Left lung (tissue), 10 donors: ENCODE data around the gene SPR. TPM values are rescaled to one million over a fixed set of nuclear protein-coding genes. Genes with fewer than 3 reads are reported as not detected.

ENCODE experiments used
- ATAC-seq: fragments of 200-7000 bp; cut with Tn5 transposase; one replicate; pipeline ENCODE4 v1.9.1; 2020; ENCODE audit warnings: moderate library complexity
- DNase-seq, 4 donors: peaks; one replicate each; pipeline ENCODE4 v3.0.0-alpha.2; 2013 to 2020
- H3K27ac ChIP-seq, 2 donors: fragments of 200-600 bp; sonication (generic) in 1 of 2; one replicate each; pipeline versions ENCODE4 v1.5.0 to v1.8.0; 2020 to 2021
- H3K27me3 ChIP-seq, 2 donors: fragments of 200-600 bp; sonication (generic) in 1 of 2; one replicate each; pipeline versions ENCODE4 v1.5.0 to v1.8.0; 2020 to 2021
- H3K36me3 ChIP-seq, 2 donors: fragments of 200-600 bp; sonication (generic) in 1 of 2; one replicate each; pipeline versions ENCODE4 v1.5.0 to v1.8.0; 2020 to 2021
- H3K4me1 ChIP-seq, 2 donors: fragments of 200-600 bp; one replicate each; pipeline ENCODE4 v1.8.0; 2021
- H3K4me3 ChIP-seq, 2 donors: fragments of 200-600 bp; sonication (generic) in 1 of 2; one replicate each; pipeline versions ENCODE4 v1.5.0 to v1.8.0; 2020 to 2021; ENCODE audit warnings: mild to moderate bottlenecking in 1 of 2
- H3K9me3 ChIP-seq, 2 donors: fragments of 200-600 bp; sonication (generic) in 1 of 2; one replicate each; pipeline versions ENCODE4 v1.5.0 to v1.8.0; 2020 to 2021
- CTCF ChIP-seq, 2 donors: fragments of 200-600 bp; sonication (generic) in 1 of 2; IDR thresholded peaks; one replicate each; pipeline versions ENCODE4 v1.5.0 to v1.8.0; 2021; ENCODE audit warnings: antibody characterized with exemption in 2 of 2
- intact Hi-C, 2 donors: fragments of 100-400 bp; cut with DNase I; formaldehyde crosslinking; loops; one replicate each; pipeline versions ENCODE4 v1.11.2 to v1.14.2; 2022
- polyA plus RNA-seq, 6 donors: library from polyadenylated mRNA; unstranded; fragments of 120-200 nt; gene quantifications; one replicate each; pipeline ENCODE4 v1.2.1, GENCODE V29; 2013; ENCODE audit not compliant: insufficient read length in 6 of 6
- total RNA-seq, 2 donors: library from RNA; stranded (reverse); fragmentation: NEBNext Ultra II Directional; extraction: Animal tissue kit (Norgen Biotek cat#: 25700); gene quantifications; one replicate each; pipeline ENCODE4 v1.2.1, GENCODE V29; 2021
- donor health status: DM: no; HTN: yes; CAD: no.
- donor health status: DM: no; HTN: no; CAD: no.

Gene SPR
- total and polyA plus RNA-seq, 8 donors = 5.2 to 41.9 (median 6.0) TPM

- ATAC-seq (no peak), DNase-seq (no peak)
- no peak overlapping the region for H3K27ac ChIP-seq
- H3K9me3 ChIP-seq = no peaks in the 10 kb centered on the region
- intact Hi-C loops = no loop called here
- H3K4me1 ChIP-seq = peaks cover 9 to 44% of the 10 kb centered on the region in 2 donors
- no peak for TF ChIP-seq CTCF (IDR thresholded peaks at IDR 0.05)
- no peaks in the 10 kb centered on the region for H3K36me3 ChIP-seq
- no peak overlapping the region for H3K4me3 ChIP-seq
- H3K27me3 ChIP-seq = peaks cover 100% of the 10 kb centered on the region in 2 donors
Observed at GRCh38 chr2:72921853-72922252, 34.6 kb downstream of the SPR start.

GRCh38 chr2:72923833-72924352, 36.7 kb downstream of the SPR start:
- TF ChIP-seq CTCF (IDR thresholded peaks at IDR 0.05) = no peak
- Histone ChIP-seq H3K4me1 (peaks cover 8 to 24% of the 10 kb centered on the region in 2 donors), H3K27ac (no peak overlapping the region), H3K27me3 (peaks cover 98 to 100% of the 10 kb centered on the region in 2 donors), H3K36me3 (no peaks in the 10 kb centered on the region), H3K9me3 (no peaks in the 10 kb centered on the region), H3K4me3 (no peak overlapping the region)
- DNase-seq (peak in 1 of 4 donors; percentile 64), ATAC-seq (no peak)
- intact Hi-C loops = no loop called here

- no peak for TF ChIP-seq CTCF (IDR thresholded peaks at IDR 0.05)
- DNase-seq (peak in 1 of 4 donors; percentile 73), ATAC-seq (peak; percentile 26)
- intact Hi-C loops = no loop called here
- H3K4me1 ChIP-seq = peaks cover 8 to 23% of the 10 kb centered on the region in 2 donors
- no peaks in the 10 kb centered on the region for H3K36me3 ChIP-seq
- no peak overlapping the region for H3K4me3 ChIP-seq
- no peaks in the 10 kb centered on the region for H3K9me3 ChIP-seq
- H3K27me3 ChIP-seq = peaks cover 96 to 100% of the 10 kb centered on the region in 2 donors
- no peak overlapping the region for H3K27ac ChIP-seq
Observed at GRCh38 chr2:72924353-72925240, 37.4 kb downstream of the SPR start.

GRCh38 chr2:72925328-72925943, 38.2 kb downstream of the SPR start:
- H3K27me3 ChIP-seq = peaks cover 88 to 100% of the 10 kb centered on the region in 2 donors
- peaks cover 2 to 18% of the 10 kb centered on the region in 2 donors for H3K4me1 ChIP-seq
- no peaks in the 10 kb centered on the region for H3K36me3 ChIP-seq
- H3K9me3 ChIP-seq = no peaks in the 10 kb centered on the region
- no peak overlapping the region for H3K4me3 ChIP-seq
- no peak overlapping the region for H3K27ac ChIP-seq
- TF ChIP-seq CTCF (IDR thresholded peaks at IDR 0.05) = no peak
- DNase-seq (no peak), ATAC-seq (no peak)
- intact Hi-C loops = no loop called here

GRCh38 chr2:72926368-72926767, 39.2 kb downstream of the SPR start:
- intact Hi-C loops = no loop called here
- no peaks in the 10 kb centered on the region for H3K9me3 ChIP-seq
- peaks cover 78 to 100% of the 10 kb centered on the region in 2 donors for H3K27me3 ChIP-seq
- H3K36me3 ChIP-seq = no peaks in the 10 kb centered on the region
- H3K4me3 ChIP-seq = no peak overlapping the region
- H3K27ac ChIP-seq = no peak overlapping the region
- no peak for ATAC-seq
- TF ChIP-seq CTCF (IDR thresholded peaks at IDR 0.05) = no peak
- DNase-seq = no peak
- H3K4me1 ChIP-seq = peaks cover 0 to 14% of the 10 kb centered on the region in 2 donors
